ENCODE results near the gene GRPEL1. TPM values are rescaled to one million over a fixed set of nuclear protein-coding genes. Genes with fewer than 3 reads are reported as not detected.

GRPEL1 gene
- polyA plus RNA-seq, 1 of the 3 experiments (the other 2 are of a cell fraction): 29.8 TPM

DNA sequence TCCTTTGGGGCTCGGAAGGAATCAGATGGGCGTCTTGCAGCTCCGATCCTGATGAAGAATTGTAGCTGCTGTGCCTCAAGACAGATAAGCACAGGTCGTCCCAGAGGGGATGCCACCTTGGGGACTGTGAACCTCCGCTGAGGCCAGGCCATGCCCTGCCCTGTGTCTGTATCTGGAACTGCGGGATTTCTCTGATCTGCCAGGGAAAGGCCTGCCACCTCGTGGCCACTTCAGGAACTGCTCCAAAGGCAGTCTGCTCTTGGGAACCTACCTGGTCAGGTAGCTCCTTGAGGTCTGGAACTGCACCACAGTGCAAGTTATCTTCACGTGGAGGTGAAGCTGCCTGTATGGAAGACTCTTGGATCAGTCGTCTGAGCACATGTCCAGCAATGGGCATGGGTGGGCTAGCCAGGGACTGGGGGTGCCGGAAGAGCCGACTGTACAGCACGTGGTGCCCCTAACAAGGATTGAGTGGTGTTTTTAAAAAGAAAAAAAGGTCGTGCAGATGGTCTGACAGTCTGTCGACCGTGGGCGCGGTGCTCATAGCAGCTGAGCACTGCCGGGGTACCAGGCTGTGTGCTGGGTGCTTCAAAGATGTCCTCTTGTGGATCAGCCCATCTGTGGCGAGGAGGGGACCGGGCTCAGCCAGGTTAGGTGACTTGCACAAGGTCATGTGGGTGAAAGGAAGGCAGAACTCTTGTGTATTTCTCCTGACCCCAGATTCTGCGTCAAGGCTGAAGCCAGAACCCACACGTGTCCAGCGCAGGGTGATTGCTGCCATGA, 3.1 kb upstream of the GRPEL1 start (continued):
- TF ChIP-seq, protein P1, sequence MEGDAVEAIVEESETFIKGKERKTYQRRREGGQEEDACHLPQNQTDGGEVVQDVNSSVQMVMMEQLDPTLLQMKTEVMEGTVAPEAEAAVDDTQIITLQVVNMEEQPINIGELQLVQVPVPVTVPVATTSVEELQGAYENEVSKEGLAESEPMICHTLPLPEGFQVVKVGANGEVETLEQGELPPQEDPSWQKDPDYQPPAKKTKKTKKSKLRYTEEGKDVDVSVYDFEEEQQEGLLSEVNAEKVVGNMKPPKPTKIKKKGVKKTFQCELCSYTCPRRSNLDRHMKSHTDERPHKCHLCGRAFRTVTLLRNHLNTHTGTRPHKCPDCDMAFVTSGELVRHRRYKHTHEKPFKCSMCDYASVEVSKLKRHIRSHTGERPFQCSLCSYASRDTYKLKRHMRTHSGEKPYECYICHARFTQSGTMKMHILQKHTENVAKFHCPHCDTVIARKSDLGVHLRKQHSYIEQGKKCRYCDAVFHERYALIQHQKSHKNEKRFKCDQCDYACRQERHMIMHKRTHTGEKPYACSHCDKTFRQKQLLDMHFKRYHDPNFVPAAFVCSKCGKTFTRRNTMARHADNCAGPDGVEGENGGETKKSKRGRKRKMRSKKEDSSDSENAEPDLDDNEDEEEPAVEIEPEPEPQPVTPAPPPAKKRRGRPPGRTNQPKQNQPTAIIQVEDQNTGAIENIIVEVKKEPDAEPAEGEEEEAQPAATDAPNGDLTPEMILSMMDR (IDR thresholded peaks at IDR 0.05): peak; percentile 94
- no peak for TF ChIP-seq FOXJ3 (CRISPR knock-in tag; IDR thresholded peaks at IDR 0.05)

DNA sequence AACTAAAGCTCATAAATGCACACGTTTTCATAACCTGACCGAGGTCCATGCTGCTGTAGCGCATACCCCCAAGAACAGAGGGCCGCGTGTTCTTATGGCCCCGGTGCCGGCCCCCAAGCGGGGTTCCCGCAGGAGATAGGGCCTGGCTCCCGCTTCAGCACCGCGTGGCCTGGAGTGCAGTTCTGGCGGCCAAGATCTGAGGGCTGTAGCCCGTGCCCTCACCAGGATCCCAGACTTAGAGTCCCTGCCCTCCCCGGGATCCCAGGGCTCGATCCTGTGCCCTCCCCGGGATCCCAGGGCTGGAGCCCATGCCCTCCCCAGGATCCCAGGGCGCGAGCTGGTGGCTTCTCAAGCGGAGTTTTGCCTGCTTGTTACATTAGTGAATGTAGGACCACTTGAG, 1.0 kb upstream of the GRPEL1 start:
- no peaks in the 10 kb centered on the region for H3K27me3 ChIP-seq (ENCODE audit: insufficient read depth)
- no peaks in the 10 kb centered on the region for H3K9me3 ChIP-seq
- peaks cover 40% of the 10 kb centered on the region for H3K79me2 ChIP-seq (ENCODE audit: insufficient read depth)
- no peaks in the 10 kb centered on the region for H3F3A ChIP-seq (replicated peaks; ENCODE audit: insufficient read depth)
- H3K4me2 ChIP-seq: peak overlapping the region; percentile 90
- H3K4me1 ChIP-seq (ENCODE audit: control insufficient read depth in 1 of 2, insufficient read depth in 2 of 2, low read depth in 1 of 2, low read length in 1 of 2): peaks cover 0 to 20% of the 10 kb centered on the region in 2 experiments; a peak in 2 of 4 replicates
- peaks cover 3 to 15% of the 10 kb centered on the region in 2 experiments for H3K36me3 ChIP-seq (replicated peaks in 1 of 2; ENCODE audit: control insufficient read depth in 1 of 2, insufficient read depth in 2 of 2, low read length in 1 of 2)
- no peak for TF ChIP-seq ELF1 (IDR thresholded peaks at IDR 0.05)
- TF ChIP-seq, protein P2, sequence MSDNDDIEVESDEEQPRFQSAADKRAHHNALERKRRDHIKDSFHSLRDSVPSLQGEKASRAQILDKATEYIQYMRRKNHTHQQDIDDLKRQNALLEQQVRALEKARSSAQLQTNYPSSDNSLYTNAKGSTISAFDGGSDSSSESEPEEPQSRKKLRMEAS (IDR thresholded peaks at IDR 0.05; ENCODE audit: low read depth): no peak
- TF ChIP-seq, protein P3, sequence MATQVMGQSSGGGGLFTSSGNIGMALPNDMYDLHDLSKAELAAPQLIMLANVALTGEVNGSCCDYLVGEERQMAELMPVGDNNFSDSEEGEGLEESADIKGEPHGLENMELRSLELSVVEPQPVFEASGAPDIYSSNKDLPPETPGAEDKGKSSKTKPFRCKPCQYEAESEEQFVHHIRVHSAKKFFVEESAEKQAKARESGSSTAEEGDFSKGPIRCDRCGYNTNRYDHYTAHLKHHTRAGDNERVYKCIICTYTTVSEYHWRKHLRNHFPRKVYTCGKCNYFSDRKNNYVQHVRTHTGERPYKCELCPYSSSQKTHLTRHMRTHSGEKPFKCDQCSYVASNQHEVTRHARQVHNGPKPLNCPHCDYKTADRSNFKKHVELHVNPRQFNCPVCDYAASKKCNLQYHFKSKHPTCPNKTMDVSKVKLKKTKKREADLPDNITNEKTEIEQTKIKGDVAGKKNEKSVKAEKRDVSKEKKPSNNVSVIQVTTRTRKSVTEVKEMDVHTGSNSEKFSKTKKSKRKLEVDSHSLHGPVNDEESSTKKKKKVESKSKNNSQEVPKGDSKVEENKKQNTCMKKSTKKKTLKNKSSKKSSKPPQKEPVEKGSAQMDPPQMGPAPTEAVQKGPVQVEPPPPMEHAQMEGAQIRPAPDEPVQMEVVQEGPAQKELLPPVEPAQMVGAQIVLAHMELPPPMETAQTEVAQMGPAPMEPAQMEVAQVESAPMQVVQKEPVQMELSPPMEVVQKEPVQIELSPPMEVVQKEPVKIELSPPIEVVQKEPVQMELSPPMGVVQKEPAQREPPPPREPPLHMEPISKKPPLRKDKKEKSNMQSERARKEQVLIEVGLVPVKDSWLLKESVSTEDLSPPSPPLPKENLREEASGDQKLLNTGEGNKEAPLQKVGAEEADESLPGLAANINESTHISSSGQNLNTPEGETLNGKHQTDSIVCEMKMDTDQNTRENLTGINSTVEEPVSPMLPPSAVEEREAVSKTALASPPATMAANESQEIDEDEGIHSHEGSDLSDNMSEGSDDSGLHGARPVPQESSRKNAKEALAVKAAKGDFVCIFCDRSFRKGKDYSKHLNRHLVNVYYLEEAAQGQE (IDR thresholded peaks at IDR 0.05; ENCODE audit: low read depth, low read length): no peak
- TF ChIP-seq RCOR1 (IDR thresholded peaks at IDR 0.05; ENCODE audit: low read length): no peak
- no peak for TF ChIP-seq TAF1 (IDR thresholded peaks at IDR 0.05; ENCODE audit: borderline replicate concordance, low read depth, low read length)
- no peak for TF ChIP-seq TEAD4 (IDR thresholded peaks at IDR 0.05; ENCODE audit: borderline replicate concordance, insufficient read depth)
- no peak for TF ChIP-seq RFX5 (IDR thresholded peaks at IDR 0.05; ENCODE audit: low read length)
- H3K4me3 ChIP-seq (ENCODE audit: low read depth in 2 of 2, low read length in 1 of 2): peak overlapping the region; percentile 75 to 91
- H3K9ac ChIP-seq: peak overlapping the region; percentile 68
- peak overlapping the region; percentile 97 for H2AFZ ChIP-seq (ENCODE audit: low read depth)
- DNase-seq: peak; percentile 54
- H4K20me1 ChIP-seq (ENCODE audit: insufficient read depth): peaks cover 25% of the 10 kb centered on the region
- ChIA-PET POLR2A (interaction anchor here (1.1 to 2.2 kb wide), 5 partner anchors 10 to 395 kb away, joined by 3 to 14 read pairs (median 5); partner anchors contain the start of genes TADA2B and TBC1D14), CTCF (interaction anchor here (0.8 to 9.1 kb wide), 19 partner anchors 8 to 394 kb away, joined by 3 to 80 read pairs (median 5); partner anchors contain the start of genes MRFAP1L1, TADA2B and TBC1D14)
- no peaks in the 10 kb centered on the region for H3K9me2 ChIP-seq
- peak overlapping the region; percentile 72 to 80; a peak in 3 of 4 replicates for H3K27ac ChIP-seq (ENCODE audit: low read depth in 2 of 2, low read length in 1 of 2)
- WGBS (ENCODE audit: low lambda C conversion rate): 26% methylated on average over 13 of the region's 20 CpGs

Measured in SK-N-SH (cell line).